ENCODE measurements around the gene GNAI3.

DNA sequence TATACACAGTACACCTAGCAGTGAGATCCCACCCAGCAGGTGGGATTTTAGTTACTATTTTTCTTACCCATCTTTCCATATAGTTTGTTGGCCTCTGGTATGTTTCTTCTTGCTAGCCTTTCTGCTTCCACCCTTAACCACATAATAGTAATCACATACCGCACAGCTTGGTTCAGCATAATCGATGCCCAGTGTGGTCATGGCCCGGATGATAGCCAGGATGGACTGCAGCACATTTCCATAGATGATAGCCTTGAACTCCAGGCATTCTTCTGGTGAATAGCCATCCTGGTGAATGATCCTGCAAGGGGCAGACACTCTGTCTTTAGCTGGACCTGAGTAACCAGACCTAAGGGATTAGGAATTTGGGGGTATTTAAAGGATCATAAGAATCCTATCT lies 61.5 kb downstream of the GNAI3 start:
- no peak for TF ChIP-seq EZH2 (IDR thresholded peaks at IDR 0.05; ENCODE audit: low read depth)
- no peak for TF ChIP-seq CTCF (conservative IDR thresholded peaks at IDR 0.05)

All from PC-9 (cell line).